Raji (cell line): ENCODE measurements around the gene MAD1L1.

Experiments used
- POLR2A ChIP-seq: IDR thresholded peaks from 2 replicates; pipeline ENCODE4 v1.6.1; 2011; ENCODE audit warnings: low read depth, low read length, control low read depth; ENCODE audit not compliant: insufficient read depth

The MAD1L1 gene

GRCh38 chr7:2141021-2141410, 91.7 kb downstream of the MAD1L1 start:
- no peak for TF ChIP-seq POLR2A

GRCh38 chr7:2140216-2141020, 92.3 kb downstream of the MAD1L1 start:
- no peak for TF ChIP-seq POLR2A

GRCh38 chr7:2139004-2139699, 93.6 kb downstream of the MAD1L1 start:
- TF ChIP-seq POLR2A: no peak

- no peak for TF ChIP-seq POLR2A
Observed at GRCh38 chr7:2138146-2138765, 94.5 kb downstream of the MAD1L1 start.

- TF ChIP-seq POLR2A: no peak
Observed at GRCh38 chr7:2134740-2135139, 98.0 kb downstream of the MAD1L1 start.

GRCh38 chr7:2132243-2132642, 100.5 kb downstream of the MAD1L1 start:
- TF ChIP-seq POLR2A: no peak

GRCh38 chr7:2131800-2132199, 100.9 kb downstream of the MAD1L1 start:
- no peak for TF ChIP-seq POLR2A

- no peak for TF ChIP-seq POLR2A
Observed at GRCh38 chr7:2131341-2131740, 101.4 kb downstream of the MAD1L1 start.

GRCh38 chr7:2130096-2130375, 102.7 kb downstream of the MAD1L1 start:
- TF ChIP-seq POLR2A: no peak

- TF ChIP-seq POLR2A: no peak
Observed at GRCh38 chr7:2129323-2130095, 103.2 kb downstream of the MAD1L1 start.

- no peak for TF ChIP-seq POLR2A
Observed at GRCh38 chr7:2128601-2129322, 104.0 kb downstream of the MAD1L1 start.

GRCh38 chr7:2126621-2127020, 106.1 kb downstream of the MAD1L1 start:
- no peak for TF ChIP-seq POLR2A

GRCh38 chr7:2125931-2126330, 106.8 kb downstream of the MAD1L1 start:
- no peak for TF ChIP-seq POLR2A

GRCh38 chr7:2124604-2125345, 108.0 kb downstream of the MAD1L1 start:
- TF ChIP-seq POLR2A: no peak
